HG03521 (cell line): Measurements from ENCODE around the gene ITIH4.

Experiments used
- ATAC-seq: cut with Tn5 transposase; IDR thresholded peaks from one replicate; pipeline ENCODE4 v1.9.1; 2021; ENCODE audit warnings: mild to moderate bottlenecking, moderate library complexity; ENCODE audit not compliant: unreplicated experiment

Gene ITIH4

DNA sequence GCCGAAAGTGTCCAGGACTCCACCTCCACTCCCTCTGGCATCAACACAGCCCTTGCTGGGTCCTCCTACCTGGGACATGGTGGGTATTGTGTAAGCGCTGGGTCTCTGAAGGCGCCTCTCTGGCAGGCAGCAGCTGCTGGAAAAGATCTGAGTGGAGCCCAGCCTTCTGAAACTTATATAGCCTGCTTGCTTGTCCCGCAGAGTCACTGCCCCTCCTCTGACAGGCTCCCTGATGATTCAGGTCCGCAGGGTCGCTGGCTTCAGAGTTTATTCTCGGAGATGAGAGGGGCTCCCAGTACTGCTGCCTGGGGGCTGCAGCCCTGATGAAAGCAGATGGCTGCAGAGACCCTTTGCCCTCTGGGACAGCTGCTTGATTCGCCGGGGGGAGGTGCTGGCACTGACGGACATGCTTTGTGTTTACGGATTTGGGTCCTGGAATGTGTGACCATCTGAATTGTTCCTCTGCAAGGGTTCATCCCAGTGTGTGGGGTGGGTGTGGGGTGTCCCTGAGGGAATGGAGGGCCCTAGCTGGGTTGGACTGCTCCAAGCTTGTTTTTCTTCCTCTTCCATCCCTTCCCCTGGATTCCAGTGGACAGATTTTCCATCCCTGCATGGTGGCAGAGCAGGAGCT lies 4.5 kb upstream of the ITIH4 start, which contains the start of gene MUSTN1:
MUSTN1 (minus strand) TSS at position 149 of the 631 bp plus-strand sequence; CDS start at position 78, 71 bp downstream.
- no peak for ATAC-seq

DNA sequence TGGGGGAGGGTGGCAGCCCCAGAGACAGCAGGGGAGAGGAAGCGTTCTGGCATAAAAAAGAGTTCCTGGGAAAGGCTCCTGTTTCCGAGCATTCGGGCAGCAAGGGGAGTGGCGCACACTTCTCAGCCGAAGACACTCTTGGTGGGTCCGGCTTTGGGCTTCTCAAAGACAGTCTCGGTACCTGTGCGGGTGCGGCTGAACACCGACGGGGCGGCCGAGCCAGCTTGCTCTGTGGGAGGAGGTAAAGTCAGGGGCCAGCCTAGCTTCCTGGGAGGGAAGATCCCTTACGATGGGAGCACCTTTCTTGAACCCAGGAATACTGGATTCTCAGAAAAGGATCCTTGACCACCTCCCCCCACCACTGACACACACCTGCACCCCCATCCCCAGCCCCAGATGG lies 2.7 kb upstream of the ITIH4 start:
- ATAC-seq: no peak

DNA sequence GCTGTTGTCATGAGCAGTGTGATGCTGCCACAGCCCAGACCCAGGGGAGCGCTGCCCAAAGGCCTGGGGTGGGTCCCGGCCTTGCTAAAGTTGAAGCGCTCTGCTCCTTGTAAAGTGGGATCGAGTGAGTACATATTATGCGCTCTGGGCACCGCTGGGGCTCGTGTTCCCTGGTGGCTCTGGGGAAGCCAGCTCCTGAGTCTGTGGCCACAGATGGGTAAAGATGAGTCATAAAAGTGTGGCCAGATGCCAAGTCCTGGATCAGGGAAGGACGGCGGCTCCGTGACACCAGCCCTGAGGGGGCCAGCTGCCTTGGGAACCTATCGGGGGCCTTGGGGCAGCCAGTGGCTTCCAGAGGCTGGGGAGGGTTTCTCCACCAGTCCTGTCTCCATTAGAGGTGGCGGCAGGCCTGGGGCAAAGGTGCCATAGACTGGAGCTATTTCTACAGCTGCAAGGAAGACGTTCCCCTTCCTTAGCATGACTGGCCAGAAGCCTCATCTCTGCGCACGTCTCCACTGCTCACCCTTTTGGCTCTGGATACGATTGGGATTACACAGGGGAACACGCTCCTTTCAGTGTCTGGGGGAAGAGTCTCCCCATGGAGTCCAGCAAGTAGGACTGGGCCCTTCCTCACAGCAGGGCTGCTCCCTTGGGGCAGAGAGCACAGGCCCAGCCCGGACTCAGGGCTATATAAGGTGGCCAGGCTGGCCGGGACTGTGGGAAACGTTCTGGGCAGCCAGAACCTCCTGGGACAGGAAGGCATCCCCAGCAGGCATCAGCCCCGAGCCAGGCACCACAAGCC lies 1.2 kb upstream of the ITIH4 start:
- ATAC-seq: no peak

DNA sequence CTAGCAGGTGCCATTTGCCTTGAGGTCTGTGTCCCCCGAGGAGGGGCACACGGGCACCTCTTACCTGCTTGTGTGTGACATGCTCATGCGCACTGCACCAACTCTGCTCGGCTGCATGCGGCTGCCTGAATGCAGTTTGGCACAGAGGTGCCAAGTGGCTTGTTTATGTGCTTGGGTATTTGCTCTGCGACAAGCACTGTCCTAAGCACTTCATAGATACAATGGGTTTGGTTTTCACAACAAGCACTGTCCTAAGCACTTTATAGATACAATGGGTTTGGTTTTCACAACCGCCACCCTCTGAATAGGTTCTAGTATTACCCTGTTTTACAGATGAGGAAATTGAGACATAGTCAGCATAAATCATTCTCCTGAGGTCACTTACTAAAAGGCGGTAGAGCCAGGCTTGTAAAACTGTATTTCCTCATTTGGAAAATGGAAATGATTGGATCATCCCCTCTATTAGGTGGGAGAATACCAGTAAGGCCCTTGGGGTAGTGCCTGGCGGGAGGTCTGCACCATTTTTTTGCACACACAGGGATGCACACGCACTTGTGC lies 487 bp downstream of the ITIH4 start:
- ATAC-seq: no peak

DNA sequence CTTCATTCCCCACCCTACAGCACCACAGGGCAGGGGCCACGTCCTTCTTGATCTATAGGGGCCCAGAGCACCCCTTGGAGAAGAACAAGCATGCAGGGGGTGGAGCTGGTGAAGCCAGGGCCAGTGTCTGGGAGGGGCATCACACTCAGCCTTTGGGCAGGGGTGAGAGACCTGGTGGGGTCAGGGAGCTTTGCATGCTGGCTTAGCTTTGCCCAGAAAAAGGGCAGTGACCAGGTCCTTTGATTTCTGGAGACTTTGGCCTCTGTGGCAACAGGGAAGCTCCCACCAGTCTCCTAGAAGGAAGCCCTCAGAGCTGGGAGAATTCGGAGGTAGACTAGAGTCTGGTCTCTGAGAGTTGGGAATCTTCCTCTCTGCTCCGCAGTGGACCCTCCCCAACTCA lies 990 bp downstream of the ITIH4 start:
- no peak for ATAC-seq

DNA sequence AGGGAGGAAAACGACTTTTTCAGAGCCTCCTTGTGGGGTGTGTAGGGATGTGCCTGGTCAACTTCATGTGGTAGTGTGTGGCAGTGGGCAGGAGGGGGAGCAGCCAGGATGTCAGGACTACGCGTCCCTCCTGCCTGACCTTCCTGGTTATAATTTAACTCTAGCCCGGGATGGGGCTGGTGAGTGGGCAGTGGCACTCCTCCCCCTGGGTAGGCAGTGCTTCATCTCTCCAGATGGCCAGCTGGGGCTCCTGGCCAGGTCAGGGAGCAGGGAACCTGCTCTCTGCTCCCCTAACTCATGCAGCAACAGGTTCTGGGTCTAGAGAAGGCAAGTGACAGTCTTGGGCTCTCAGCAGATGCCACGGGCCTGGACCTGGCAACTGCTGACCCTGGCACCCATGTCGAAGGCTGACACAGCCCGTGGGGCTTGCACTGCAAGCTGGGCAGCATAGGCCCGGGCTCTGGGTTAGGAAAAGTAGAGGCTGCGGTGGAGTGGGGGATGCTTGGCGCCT lies 2.6 kb downstream of the ITIH4 start:
- no peak for ATAC-seq

DNA sequence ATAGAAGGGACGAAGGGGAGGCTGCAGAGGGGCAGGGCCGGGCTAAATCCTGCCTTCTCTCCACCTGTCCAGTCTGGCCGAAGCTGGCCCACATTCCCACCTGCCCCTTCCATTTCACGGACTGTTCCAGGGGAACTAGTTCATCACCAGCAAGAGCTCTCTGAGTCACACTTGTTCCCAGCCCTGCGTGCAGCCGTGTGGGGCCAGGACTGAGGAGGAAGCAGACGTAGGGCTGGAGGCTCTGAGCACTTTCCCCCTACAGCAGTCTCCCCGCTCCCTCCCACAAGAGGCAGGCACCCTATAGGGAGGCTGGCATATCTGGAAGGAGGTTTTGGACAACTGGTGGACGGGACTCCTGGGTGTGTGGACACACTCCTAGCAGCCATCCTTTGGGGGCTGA lies 3.0 kb downstream of the ITIH4 start:
- ATAC-seq: no peak

DNA sequence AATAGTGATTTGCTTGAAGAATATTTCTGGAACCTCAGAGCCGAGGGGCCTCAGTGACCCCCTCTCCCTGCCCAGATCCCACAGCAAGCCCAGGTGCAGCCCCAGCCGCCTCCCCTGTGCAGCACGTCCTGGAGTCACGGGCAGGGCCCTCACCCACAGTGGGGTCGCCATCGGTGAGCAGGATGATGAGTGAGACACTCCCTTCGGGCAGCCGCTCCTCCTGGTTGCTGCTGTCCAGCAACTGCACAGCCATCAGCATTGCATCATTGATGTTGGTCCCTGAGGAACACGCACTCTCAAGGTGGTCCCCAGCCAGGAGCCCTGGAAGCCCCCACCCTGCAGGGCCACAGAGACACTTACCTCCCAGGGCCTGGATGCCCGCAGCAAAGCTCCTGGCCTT lies 6.4 kb downstream of the ITIH4 start:
- no peak for ATAC-seq

DNA sequence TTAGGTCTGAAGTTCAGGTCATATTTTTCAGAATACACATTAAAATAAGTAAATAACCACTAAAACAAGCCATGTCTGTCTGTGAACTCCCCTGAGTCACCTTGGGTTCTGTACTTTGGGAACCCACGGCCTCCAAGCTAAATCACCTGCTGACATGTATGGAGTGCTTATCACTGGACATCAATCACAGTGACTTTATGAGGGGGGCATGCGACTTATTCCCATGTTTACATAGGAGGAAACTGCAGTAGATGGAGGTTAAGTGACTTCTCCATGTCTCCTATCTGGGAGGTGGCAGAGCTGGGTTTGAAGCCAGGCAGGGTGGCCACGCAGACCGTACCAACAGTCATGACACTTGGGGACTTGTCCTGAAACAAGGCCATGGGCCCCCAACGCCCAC lies 8.1 kb downstream of the ITIH4 start:
- ATAC-seq: no peak

DNA sequence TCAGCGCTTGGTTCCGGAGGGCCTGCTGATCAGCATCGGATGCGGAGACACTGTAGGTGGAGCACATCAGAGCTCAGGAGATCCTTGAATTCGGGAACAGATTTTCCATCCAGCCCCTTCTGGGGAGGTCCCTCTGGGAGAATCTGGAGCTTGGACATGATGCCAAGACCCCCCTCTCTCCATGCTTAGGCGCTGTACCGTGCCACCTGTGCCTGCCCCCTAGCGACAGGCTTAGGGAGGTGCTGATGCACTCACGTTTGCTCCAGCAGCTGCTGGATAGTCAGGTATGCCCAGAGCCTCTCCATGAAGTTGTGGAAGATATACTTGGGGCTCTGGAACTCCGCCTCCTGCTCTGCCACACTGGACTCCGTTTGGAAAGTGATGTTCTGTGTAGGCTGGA lies 9.7 kb downstream of the ITIH4 start:
- no peak for ATAC-seq

DNA sequence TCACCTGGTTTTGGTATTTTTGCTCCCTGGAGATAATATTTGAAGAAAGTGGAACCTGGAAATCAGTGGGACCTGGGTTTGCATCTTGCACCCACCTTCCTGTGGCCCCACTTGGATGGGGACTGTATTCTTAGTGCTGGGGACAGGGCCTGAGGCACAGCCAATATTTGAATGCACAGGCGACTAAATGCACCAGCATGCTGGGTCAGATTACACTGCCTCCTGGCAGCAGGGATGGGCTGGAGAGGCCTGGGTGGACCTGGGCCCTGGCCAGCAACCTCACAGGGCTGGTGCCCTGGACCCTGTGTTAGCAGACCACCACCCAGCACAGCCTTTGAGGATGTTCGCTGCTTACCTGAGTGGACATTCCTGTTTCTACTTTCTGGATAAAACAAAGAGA lies 10.5 kb downstream of the ITIH4 start:
- no peak for ATAC-seq

DNA sequence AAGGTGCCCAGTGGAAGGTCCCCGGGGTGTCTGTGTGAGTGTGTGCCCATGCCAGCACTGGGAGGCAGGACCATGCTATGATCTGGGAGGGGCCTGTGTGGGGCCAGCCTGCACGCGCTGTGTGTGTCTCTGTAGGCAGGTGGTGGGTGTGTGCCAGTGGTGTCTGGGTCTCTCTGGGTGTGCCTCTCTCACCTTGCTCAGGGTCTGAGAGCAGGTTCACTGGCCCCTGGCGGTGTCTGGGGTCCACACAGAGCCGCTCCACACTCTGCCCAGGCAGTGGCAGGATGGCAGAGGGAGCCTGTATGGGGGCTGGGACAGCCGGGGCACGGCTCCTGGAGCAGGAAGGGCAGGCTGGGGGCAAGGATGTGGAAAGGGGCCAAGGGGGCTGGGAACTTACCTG lies 12.6 kb downstream of the ITIH4 start:
- no peak for ATAC-seq

DNA sequence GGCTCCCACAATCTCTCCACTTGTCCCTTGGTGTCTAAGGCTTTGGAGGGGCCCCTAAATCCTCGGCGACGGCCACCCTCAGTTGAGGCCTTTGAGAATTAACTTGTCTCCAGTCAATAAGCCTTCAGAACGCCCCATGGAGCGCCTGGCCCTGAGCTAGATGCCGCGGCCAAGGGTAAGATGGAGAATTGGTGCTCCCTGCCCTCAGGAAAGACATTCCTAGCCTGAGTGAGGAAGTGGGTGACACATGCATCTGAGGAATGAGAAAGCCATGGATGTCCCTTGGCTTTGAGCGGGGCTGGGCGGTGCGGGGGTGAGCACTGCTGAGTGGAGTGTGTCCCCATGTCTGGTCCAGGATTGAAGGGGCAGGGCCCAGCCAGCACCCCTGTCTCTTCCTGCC lies 13.3 kb downstream of the ITIH4 start:
- ATAC-seq: no peak

DNA sequence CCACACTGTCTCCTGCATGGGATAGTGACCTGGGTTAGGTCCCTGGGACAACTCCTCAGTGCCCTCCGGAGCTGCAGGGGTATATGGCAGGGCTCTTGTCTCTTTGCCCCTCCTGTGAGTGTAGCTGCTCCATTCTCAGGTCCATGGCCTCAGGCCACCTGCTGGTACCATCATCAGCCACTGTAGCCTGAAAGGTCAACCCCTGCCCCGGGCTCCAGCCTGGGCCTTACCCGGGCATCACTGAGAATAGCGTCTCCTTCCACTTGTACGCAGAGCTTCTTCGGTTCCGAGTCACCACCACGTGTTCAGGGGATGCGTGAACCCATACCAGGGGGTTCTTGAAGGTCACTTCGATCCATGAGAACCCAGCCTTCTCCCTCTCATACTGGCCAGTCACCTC lies 13.8 kb downstream of the ITIH4 start:
- no peak for ATAC-seq

DNA sequence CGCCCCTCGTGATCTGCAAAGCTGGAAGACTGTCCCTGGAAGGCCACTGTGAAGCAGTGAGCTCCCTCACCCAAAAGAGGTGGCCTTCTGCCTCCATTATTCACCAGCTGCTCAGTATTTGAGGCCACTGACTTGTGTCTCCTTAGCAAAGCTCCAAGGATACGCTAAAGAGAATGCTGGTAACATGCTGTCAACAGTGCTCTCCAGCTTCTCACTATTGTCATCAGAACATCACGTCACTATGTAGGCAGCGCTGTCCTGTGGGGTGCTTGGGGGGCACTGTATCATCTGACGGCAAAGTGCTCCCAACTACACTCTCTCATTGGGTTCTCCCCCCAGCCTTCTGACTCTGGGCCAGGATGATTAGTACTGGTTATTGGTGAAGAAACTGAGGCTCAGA lies 14.3 kb downstream of the ITIH4 start:
- ATAC-seq: no peak

DNA sequence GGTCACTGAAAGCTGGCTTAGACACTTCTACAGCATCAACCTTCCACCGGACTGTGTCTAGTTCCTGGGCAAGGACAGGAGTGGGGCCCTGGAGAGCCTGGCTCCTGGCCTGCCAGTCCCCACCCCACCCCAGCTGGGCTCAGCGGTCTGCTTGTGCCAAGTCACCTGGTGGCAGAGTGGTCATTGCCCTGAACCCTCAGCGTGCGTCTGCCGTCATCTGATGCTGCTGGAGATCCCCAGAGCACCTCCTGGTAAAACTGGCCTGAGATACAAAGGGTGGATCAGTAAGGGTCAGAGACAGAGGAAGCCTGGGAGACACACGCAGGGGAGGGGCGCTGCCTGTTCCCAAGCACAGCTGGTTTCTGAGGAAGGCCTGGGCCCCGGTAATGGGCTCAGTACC lies 16.7 kb downstream of the ITIH4 start:
- ATAC-seq: no peak

DNA sequence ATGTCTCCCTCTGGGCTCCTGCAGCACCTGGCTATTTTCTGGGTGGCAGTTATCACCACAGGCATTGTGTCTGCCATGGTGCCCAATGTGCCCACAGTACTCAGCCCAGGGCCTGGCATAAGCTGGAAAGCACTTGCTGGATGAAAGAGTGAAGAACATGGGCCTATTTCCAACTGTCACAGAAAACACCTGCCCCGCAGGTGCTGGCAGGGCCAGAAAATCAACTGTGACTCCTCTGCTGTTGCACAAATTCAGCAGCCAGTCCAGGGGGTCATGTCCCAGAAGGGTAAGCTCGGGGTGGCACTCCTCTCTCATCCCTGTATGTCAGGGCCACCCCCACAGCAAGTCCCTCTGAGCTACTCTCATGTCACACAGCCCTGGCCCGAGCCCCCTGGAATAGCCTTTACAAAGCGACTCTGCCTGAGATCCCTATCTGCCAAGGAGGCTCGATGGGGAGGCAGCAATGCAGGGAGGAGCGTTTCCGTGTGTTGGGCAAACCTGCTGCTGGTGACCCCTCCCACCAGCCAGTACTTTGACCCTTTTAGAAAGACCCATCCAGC lies 18.9 kb downstream of the ITIH4 start:
- no peak for ATAC-seq

DNA sequence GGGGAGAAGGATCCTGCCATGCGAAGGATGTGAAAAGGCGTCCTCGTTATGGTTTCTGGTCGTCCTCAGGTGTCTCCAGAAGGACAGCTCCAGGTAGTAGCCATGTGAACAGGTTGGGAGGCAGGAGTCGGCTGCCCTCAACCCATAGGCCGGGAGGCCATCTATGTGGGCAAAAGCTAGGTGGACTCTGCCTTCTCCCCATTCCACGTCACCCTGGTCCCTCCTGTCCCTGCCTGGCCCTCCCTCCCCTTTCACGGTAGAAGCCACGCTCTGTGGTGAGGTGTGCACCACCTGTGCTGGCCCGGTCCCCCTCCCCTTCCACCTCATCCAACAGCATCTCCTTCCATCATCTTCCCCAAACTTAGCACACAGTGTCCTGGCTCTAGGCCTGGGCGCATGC lies 19.5 kb downstream of the ITIH4 start:
- no peak for ATAC-seq

DNA sequence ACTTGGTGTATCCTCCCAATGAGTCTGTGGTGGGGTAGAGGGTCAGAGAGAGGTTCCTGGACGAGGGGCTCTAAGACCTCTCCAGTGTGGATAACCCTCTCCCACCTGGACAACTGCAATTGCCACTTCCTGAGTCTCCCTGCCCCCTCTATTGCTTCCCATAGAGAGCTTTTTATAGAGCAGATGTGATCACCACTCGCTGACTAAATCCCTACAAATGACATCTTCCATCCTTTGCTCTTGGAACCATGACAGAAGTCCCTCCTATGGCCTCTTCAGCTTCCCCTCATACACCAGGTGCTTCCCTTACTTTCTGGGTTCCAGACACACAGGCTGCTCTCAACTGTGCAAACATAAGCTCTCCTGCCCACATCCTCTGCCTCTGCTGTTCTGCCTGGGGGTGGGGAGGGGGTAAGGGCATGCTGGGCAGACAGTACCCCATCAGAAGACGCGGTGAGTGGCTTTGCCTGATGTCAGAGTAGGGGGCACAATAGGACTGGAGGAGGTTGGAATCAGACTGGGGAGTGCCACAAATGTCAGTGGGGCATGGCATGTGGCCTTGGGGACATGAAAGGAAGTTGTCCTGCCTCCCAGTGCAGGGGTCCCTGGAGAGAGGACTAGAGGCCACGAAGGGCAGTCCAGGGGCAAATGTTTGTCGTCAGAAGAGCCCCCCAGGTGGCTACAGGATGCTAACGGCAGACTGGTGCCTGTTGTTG lies 20.7 kb downstream of the ITIH4 start:
- no peak for ATAC-seq

DNA sequence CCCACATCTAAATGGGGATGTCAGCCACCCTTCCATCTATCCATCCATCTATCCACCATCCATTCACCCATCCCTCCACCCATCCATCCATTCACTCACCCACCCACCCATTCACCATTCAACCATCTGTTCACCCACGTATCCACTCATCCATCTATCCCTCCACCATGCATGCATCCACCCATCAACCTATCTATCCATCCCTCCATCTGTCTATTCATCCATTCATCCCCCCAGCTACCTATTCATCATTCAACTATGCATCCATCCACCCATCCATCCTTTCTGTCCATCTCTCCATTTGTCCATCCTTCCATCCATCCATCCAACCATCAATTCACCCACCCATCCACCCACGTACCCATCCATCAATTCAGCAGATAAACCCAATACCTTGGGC lies 21.3 kb downstream of the ITIH4 start:
- no peak for ATAC-seq
